Measurements from ENCODE around the gene NGDN.
"Not testable (repeated sequence)": the region's sequence is repeated elsewhere in the genome, so short reads cannot be mapped to it uniquely, and the experiment has no call there.

Gene NGDN, protein sequence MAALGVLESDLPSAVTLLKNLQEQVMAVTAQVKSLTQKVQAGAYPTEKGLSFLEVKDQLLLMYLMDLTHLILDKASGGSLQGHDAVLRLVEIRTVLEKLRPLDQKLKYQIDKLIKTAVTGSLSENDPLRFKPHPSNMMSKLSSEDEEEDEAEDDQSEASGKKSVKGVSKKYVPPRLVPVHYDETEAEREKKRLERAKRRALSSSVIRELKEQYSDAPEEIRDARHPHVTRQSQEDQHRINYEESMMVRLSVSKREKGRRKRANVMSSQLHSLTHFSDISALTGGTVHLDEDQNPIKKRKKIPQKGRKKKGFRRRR

DNA sequence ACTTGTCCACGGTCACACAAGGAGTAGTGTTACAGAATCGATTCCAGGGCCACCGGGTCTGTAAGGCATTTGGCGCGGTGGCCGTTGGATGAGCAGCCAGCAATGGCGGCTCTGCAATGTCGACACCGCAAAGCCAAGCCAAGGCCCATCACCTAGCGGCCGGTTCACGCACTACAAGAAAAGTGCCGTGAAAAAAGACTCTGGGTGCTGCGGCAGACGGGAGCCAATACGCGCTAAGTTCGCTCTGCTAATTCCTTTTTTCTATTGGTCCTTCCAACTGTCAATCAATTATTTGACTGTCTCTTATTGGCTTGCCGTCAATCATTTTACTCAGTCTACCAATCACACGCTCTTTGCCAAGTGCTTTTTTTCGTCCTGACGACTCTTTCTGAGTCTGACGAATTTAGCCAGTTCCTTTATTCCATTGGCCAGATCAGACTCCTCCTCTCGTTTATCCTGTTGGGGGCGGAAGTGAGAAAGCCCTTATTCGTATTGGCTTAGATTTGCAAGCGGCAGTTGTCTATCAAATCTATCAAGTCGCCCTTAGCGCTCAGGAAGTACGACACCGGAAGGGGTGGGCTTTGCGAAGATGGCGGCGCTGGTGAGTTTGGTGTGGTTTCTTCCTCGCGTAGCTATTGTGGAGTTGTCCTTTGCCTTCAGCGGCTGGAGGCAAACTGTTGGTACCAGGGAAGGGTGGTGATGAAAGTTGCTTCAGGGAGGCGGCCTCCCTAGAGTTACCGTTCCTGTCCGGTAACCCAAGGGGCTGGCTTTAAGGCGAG lies at the start of gene NGDN:
TSS of gene NGDN (plus strand) at position 577 of the 779 bp plus-strand sequence. CDS start at position 590, 13 bp downstream.
- DNase-seq (ENCODE audit: low spot score), result peak; percentile 100

DNA sequence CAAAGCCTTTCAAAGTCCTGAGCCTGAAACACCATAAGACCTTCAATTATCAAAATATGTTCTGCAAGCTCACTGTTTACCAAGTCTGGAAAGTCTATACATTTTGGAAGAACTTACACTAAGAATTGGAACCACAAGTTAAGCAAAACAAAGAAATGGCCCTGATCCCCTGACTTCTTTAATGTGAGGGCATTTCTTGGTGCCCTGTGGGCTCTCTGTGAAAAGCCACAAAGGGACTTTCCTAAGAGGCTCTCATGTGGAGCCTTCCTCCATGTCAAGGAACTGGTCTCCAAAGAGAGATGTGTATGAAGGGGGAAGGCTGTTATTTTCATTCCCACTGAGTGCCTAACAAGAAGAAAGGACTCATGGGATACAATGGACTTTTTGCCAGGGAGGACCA lies 47.9 kb upstream of the NGDN start:
- DNase-seq (ENCODE audit: low spot score), result no peak

DNA sequence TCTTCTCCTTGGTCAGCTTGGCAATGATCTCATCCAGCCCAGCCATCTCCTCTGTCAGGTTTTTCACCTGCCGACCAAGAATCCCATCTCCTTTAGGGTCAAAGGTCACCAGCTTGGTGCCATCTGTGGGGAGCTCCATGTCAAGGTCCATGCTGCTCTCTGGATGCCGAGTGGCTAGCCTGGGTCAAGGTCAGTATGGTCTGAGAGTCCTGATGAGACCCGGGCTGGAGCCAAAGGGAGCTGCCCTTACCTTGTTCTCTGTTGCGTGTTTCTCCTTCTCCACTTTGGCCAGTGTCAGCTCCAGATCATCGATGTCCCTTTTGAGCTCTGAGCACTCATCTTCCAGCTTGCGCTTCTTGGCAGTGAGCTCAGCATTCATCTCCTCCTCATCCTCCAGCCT lies 45.8 kb upstream of the NGDN start:
- DNase-seq (ENCODE audit: low spot score), result no peak

DNA sequence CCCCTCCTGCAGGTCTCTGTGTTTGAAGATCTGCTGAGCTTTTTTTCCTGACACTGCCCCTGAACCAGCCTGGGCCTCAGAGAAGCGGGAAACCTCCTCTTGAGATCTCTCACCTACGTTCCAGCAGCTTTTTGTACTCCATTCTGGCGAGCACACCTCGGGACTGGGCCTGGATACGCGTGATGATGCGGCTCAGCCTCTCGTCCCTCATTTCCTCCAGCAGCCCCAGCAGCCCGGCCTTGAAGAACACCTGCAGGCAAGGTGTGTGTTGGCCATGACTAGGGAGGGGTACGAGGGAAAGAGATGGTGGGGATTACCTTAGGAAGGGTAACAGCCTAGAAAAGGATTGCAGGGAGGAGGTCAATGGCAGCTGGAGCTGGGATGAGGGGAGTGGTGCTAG lies 44.3 kb upstream of the NGDN start:
- no peak for DNase-seq (ENCODE audit: low spot score)

DNA sequence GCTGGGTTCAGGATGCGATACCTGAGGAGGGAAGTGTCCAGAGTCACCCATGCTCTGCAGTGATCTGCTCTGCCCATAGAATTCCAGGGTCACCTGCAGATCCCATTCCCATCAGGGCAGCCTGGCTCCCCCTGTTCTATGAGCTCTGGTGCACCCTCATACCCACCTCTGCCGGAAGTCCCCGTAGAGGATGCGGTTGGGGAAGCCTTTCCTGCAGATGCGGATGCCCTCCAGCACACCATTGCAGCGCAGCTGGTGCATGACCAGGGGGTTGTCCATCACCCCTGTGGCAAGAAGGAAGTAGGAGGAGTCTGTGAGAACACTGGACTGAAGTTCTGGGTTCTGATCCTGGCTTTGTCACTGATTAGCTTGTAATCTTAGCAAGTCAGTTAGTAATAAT lies 43.7 kb upstream of the NGDN start:
- DNase-seq (ENCODE audit: low spot score), result not testable (repeated sequence)

DNA sequence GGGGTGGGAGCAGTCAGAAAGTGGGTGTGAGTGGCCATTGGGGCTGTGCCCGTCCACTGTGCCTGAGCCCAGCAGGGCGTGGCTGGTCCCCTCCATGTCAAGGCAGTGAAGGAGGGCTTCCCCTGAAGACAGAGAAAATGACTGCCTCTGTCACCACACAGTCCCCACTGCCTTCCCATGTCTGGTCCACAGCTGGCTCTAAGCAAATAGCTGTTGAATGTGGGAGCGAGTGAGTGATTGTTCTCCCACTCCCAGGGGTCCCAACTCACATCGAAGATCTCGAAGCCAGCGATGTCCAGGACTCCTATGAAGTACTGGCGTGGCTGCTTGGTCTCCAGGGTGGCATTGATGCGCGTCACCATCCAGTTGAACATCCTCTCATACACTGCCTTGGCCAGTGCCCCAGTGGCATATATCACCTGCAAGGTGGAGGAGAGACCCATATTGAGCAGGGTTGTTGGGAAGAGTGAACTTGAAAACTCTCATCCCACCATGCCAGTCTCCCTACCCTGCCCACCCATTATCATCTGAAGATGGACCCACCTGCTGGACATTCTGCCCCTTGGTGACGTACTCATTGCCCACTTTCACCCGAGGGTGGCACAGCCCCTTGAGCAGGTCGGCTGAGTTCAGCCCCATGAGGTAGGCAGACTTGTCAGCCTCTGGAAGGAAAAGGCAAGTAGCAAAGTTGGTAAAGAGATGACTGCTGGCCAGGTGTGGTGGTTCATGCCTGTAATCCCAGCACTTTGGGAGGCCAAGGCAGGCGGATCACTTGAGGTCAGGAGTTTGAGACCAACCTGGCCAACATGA lies 40.6 kb upstream of the NGDN start:
- no peak for DNase-seq (ENCODE audit: low spot score)

DNA sequence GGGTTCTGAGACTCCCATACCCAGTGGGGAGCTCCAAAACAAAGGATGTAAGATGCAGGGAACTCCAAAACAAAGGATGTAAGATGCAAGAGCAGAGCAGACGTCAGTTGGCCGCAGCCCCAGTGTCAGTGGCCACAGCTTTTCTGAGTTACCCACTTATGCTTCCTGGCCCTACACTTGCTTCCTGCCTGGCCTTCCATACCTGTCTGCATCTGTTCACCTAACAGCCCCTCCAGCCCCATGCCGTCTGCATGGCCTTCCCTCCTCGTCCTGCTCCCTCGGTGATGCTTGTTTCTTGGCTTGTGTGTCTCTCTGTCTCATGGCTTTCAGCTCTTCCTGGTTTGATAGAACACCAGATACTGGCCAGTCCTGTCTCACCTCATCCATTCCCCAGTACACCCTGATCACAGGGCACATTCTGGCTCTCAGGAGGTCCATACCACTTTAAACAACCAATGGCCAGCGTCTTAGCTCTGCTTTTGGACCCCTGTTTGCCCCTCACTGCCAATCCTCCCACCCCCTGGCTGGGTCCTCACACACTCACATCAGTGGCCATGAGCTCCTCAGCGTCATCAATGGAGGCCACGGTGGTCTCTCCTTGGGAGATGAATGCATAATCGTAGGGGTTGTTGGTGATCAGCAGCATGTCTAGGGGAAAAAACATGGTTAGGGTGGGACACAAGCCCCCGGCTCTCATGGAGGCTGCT lies 39.3 kb upstream of the NGDN start:
- DNase-seq (ENCODE audit: low spot score), result no peak

DNA sequence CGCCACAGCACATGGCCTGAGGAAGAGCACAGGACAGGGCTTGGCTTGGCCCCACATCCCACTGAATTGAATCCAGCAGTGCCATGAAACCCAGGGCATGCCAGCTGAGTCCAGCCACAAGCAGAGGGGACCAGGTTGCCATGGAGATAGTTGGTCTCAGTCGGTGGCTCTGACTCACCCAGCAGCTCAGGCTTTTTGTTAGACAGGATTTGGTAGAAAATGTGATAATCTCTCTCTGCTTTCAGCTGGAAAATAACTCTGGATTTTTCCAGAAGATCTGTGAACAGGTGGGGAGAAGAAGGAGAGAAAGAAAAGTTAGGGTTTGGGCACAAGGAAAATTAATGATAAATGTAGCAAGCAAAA lies 38.8 kb upstream of the NGDN start:
- no peak for DNase-seq (ENCODE audit: low spot score)

DNA sequence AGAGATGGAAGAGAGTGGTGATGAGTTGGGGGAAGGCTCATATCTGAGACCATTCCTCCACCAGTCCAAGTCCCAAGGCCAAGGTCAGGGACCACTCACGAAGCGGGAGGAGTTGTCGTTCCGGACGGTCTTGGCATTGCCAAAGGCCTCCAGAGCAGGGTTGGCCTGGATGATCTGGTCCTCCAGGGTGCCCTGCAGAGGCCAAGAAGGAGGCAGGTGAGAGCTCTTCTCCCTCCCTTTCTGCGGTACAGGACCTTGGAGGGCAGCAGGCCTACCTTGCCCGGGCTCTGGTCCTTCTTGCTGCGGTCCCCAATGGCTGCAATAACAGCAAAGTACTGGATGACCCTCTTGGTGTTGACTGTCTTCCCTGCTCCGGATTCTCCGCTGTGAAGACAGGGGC lies 38.0 kb upstream of the NGDN start:
- DNase-seq (ENCODE audit: low spot score), result no peak

DNA sequence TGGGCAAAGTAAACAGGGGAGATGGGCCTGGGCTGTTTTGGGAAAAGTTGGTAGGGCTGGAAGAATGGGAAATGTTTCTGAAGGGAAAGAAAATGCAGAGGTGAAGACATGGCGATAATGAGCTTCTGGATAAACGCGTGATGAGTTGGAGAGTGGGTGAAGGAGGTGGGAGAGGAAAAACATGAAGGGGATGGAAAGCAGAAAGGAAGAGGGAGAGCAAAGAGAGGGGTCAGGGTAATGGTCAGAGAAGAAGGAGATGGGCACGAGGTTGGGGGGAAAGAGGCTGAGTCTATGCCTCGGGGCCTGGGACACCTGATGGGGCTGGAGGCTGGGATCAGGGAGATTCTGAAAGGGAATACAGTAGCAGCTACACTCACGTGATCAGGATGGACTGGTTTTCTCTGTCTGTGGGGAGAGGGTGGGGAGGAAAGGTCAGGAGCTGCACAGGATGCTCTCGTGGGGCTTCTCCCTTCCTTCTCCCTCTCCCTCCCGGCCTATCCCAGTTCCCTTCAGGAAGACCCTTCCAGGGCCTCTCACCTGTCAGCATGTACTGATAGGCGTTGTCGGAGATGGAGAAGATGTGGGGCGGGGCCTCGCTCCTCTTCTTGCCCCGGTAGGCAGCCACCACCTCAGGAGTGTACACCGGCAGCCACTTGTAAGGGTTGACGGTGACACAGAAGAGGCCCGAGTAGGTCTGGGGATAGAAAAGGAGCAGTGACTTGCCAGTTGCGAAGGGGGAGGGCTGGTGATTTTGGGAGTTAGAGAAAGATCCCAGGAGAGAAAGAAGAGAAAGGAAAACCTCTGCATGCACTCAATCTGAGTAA lies 37.2 kb upstream of the NGDN start:
- no peak for DNase-seq (ENCODE audit: low spot score)

DNA sequence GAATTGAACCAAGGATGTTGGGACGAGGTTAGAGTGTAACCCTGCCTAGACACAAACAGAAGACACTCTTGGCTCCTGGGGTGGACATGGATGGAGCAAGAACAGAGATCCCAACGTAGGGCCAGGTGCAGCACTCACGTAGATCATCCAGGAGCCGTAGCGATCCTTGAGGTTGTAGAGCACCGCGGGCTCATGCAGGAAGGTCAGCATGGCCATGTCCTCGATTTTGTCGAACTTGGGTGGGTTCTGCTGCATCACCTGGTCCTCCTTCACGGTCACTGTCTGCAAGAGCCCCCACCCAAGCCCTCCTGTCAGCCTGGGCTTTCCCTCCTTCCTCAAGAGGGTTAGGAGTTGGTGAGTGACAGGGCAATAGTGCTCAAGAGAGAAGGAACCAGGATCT lies 36.6 kb upstream of the NGDN start:
- DNase-seq (ENCODE audit: low spot score), result no peak

DNA sequence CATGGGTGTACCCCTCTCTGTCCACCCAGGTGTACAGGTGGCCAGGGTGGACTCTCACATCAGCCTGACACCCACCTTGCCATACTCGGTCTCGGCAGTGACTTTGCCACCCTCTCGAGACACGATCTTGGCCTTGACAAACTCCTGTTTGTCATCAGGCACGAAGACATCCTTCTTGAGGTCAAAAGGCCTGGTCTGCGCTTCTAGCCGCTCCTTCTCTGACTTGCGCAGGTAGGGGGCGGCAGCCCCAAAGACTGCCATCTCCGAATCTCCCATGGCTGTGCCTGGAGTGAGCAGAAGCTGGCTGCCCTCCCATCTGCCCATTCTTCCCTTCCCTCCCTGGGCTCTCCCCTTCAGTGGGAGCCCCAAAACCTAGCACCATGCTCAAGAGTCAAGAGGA lies 36.0 kb upstream of the NGDN start:
- no peak for DNase-seq (ENCODE audit: low spot score)

DNA sequence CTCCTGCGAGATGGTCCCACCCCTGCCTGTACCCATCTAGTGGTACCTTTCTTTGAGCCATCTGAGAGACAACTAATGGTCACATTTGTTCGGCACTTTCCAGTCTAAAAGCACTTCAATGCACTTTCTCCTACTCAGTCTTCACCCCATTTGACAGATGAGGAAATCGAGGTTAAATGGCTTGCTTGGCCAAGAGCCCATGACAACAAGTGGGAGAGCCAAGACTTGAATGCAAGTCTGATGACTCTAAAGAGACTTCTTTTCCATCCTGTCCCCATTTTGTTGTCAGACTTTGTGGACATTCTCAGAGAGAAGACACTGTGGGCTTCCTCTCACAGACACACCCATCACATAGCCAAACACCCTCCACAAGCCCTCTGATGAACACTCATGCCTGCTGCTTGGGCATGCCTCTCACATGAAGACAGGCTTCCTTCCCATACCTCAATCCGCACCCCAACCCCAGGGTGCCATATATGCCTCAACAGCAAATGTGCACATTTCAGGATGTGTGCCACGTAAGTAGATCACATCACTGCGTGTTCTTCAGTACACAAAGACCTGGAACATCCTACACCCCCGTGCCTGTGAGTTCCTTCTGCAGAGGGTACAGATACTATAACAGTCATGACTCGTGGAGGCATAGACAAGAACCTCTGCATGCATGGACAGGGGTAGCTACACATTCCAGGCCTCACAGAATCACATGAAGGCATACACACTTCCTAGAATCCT lies 34.8 kb upstream of the NGDN start:
- DNase-seq (ENCODE audit: low spot score), result no peak

DNA sequence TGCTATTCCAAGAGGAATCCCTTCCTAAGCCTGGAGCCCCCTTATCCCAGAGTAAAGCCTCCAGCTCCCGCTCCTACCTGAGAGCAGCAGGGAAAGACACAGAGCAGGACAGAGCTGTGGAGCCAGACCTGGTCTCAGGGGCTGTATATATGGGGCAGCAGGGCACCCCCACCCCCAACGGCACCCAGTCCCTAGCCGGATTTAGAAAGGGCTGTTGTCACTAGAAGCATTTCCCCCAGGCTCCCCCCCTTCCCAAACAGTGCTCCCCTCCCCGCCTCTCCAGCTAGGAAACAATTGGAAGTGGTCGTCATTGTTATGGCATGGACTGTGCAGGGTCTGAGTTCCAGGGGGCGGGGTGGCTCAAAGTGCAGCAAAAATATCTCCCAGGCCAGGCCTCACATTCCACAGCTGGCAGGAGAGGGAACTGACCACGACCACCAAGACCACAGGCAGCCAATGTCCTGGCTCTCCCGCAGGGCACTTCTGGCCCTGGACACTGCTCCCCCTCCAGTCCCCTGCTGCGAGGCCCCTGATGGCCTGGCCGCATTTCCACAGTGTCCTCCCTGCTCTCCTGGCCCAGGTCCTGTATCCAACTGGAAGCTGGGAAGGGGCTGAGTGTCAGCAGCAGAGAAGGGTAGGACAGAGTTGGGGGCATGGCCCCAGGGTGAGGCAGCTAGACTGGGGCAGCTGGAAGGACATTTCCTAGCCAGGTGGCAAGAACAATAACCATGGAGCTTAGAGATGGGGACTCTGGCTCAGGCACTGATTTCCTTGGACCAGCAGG lies 33.8 kb upstream of the NGDN start, which contains the start of gene MYH7:
TSS of gene MYH7 (minus strand) at position 118 of the 784 bp plus-strand sequence. CDS start 1,928 bp downstream, outside the sequence.
- DNase-seq (ENCODE audit: low spot score), result no peak

DNA sequence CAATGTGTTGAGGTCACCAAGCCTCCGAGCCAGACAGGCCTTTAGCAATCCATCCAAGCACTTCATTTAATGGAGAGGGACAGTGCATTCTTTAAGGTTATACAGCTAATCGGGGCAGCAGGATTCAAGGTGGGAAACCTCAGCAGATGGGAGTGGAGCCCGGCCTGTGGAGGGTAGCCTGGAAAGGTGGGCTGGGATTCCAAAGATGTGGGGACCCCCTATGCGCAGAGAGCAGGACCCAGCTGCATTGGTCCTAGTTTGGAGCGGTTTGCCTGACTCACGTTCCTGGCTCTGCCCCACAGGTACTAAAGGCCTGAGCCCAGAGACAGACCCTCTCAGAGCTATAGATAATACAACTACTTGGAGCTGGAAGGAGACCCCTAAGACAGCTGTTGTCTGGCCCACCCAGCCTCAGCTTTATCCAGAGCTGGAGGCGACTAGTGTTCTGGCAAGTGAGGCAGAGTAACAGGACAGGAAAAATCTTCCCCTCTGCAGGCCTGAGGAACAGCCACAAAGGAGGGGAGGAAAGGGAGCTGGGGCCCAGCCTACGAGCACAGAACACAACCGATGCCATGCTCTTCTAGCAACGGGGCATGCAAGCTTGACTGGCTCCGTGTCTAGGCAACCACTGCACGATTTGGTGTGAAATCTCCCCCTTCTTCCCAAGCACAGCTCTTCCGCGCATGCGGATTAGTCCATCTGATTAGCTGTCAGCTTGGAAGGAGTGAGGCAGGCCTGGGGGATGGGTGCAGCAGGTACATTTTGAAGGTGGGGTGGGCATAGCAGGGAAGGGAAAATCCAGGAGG lies 33.0 kb upstream of the NGDN start:
- DNase-seq (ENCODE audit: low spot score), result no peak

DNA sequence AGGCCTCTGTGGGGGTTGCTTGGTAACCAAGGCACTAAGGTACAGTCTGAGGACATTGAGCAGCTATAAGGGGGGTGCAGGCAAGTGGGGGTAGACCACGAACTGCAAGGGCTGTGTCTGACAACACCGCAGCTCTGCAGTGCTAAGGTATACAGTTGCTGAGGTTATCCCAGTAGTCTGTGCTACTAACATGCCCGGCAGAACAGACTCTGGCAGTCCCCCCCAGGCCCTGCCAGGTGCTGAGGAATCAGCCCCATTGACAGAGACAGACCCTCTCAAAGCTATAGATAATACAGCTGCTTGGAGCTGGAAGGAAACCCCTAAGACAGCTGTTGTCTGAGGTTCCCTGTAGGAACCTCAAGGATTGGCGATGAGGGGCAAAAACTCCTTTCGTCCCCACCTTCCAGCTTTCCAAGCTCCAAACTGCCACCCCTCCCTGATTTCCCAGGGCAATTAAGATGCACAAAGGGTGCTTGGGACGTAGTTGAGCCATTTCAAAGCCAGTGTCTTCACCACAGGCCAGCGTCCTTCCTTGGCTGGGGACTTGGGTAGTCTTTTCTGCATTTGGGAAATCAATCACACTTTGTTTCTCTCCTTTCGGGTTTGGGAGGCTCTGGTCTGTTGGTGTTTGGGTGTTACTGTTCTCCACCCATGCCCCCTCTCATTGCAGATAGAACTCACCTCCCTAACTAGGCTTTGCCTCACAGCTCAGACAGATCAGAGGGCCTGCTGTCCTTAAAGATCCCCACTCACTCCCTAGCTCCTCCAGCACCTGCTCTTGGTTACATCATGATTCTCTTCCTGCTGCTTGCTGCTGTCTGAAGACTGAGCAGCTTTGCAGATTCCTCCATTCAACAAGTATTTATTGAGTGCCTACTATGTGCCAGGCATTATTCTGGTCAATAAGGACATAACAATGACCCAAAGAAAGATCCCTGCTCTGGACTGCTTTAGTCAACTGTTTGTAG lies 32.1 kb upstream of the NGDN start:
- no peak for DNase-seq (ENCODE audit: low spot score)

DNA sequence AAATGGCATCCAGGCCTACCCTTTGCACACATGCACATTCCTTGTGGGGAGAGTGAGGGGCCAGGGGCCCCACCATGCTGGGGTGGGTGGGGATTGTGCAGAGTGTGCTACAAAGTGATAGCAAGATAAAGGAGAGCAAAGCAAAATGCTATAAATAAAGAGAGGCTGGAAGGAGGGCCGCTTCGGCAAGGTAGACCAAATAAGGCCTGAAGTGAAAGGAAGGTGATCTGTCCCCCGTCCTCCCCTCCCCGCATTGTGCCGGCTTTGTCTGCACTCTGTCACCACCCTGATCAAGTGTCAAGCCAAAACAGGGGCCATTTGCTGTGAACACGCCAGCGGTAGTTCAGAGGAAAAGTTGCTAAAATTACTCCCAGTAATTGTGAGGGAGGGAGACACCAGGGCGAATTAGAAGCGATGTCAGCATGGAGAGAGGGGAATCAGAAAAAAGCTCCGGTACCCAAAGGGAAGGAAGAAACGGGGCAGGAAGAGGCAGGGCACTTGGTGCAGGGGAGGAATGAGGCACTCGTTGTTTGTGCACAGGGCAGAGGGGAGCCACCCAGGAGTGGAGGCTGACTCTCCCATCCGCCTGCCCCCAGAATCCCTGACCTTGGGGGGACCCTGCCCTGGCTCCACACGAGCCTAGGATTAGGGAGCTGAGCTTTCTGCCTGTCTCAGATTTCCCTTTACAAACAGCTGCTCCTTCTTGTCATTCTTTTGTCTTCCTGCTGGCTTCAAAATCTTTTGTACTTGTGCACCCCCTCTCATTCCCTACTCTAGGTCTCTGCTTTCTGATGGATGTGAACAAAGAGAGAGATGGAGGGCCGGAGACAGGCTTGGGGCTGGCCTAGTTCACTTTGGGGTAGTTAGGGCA lies 31.2 kb upstream of the NGDN start:
- no peak for DNase-seq (ENCODE audit: low spot score)

Measured in NAMALWA (cell line).